Stimulated activated naive CD4-positive, alpha-beta T cell (primary cell): ENCODE results near the gene TIMM8A.
"Not testable (repeated sequence)": the region's sequence is repeated elsewhere in the genome, so short reads cannot be mapped to it uniquely, and the experiment has no call there.

ENCODE experiments used
- DNase-seq, 6 experiments: peaks; one replicate each; lab custom pipeline; 2025; lab: John Stamatoyannopoulos, UW

Gene TIMM8A

DNA sequence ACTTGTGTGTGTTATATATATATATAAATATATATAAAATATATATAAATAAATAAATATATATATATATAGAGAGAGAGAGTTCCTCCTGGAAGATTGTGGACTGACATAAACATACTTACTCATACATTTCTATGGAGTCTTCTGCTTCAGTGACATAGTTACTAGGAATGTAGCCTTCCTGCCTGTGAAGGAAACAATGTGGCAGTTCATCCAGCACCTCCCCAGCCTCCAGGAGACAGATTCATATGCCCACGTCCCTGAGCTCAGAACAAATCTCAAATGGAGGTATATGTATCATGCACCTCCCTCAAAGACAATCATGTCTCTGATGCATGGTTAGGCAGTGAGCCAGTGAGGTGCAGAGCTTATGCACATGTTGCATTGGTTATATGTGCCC lies 11.4 kb upstream of the TIMM8A start:
- no peak for DNase-seq

DNA sequence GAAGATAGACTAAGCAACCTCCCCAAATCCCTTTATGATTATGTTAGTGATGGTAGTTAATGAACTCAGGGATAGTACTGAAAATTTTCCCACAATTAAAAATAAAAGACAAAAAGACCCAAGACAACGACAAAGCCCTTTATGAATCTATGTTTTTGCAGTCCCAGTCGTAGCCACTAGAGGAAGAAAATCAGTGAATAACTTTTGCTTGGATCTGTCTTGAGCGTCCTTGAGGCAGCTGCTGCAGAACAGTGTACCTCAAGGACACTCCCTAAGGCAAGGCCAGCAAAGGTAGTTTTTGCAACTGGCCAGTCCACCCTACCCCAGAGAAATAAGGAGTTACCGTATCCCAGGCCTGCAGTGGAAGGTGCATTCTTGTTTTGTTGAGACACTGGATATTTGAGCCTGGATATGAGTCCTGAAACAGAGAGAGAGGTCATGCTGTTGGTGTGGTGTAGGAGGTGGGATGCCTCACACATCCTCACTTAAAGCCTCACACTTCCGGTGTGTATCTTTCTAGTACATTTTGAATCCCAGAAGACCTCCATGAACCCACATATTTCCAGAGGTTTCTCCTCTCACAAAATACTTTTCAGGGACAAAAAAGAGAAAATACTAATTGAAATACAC lies 8.7 kb upstream of the TIMM8A start:
- DNase-seq = no peak

DNA sequence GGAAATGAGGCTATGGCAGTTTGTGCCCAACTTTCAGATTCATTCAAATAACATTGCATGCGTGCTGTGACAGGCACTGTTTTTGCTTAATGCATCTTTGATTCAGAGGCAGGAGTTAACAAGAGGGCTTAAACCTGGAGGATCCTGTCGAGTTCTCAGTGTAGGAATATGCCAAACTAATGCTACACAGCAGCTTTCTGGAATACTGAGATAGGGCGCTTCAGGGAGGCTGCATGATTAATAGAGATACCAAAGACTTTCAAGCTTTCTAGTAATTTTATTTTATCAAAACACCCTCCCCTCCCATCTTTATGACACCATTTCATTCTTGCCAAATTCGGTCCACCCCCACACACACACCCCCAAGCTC lies 636 bp upstream of the TIMM8A start:
- no peak for DNase-seq

DNA sequence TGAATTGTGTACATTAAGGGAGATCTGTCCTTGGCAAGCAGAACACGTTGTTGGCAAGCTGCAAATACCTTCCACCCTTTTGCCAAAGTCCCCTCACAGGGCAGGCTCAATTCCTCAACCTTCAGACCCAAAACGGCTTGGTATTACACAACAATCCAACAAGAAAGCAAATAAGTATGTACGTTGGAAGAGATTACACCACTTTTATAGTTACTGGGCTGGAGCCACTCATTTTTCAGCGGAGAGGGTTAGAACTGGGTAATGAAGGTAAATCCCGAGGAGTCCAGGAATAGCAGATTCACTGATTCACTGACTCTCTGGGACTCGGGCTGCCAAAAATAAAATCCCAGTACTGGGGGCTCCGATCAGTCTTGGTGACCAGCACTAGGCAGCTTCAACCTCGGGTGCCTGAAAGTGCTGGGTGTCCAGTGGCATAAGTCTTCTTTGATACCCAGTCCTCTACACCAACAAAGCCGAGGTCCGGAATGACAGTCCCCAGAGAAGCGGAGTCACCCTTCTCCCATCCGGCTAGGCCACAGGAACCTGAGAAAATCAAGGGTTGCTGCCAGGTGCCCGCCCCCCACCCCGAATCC lies 587 bp downstream of the TIMM8A start:
- no peak for DNase-seq

DNA sequence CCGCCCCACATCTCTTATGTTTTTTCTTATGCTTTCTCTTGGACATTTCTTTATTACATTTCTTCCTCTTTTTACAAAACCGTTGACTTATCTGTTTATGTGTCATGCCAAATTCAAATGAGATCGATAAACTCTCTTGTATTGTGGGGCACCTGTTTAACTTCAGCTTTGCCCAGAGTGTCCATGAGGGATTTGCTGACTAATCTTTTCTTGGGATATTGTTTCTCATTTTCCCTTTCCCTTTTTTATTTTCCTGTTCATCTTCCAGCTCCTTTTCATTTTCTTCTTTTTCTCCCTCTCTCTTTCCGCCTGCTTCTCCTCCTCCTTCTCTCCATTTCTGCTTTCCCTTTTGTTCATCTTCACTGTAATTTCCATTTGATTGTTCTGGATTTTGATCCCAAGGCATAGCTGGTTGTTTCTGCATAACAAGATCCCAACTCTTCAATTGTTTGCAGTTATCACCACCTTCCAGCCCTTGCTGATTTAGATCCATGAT lies 10.7 kb downstream of the TIMM8A start:
- no peak for DNase-seq

DNA sequence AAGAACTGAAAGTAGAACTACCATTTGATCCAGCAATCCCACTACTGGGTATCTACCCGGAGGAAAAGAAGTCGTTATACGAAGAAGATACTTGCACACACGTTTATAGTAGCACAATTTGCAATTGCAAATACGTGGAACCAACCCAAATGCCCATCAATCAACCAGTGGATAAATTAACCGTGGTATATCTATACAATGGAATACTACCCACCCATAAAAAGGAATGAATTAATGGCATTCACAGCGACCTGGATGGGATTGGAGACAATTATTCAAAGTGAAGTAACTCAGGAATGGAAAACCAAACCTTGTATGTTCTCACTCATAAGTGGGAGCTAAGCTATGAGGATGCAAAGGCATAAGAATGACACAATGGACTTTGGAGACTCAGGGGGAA lies 14.2 kb downstream of the TIMM8A start:
- not testable (repeated sequence) for DNase-seq

DNA sequence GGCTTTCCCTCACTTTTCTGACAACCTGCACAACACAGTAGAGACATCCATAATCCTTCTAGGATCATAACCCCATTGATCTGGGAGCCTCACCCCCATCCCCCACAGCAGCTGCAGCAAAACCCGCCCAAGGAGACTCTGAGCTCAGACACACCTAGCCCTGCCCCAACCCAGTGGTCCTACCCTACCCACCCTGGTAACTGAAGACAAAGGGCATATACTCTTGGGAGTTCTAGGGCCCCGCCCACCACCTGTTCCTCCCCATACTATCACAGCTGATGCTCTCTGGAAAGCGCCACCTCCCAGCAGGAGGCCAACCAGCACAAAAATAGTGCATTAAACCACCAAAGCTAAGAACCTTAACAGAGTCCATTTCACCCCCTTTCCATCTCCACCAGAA lies 21.9 kb downstream of the TIMM8A start:
- not testable (repeated sequence) for DNase-seq

DNA sequence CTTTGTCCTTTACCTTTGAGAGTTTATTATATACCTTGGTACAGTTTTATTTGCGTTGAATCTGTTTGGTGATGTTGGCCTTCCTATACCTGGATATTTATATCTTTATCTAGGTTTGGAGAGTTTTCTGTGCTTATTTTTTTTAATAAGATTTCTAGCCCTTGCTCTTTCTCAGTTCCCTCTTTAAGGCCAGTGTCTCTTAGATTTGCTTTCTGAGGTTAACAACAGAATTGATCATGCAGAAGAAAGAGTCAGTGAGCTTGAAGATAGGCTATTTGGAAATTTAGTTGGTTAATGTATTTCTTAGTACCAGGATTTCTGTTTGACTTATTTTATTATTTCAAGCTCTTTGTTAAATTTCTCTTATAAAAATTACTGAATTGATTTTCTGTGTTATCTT lies 44.8 kb downstream of the TIMM8A start:
- no peak for DNase-seq
